Fibroblast of lung (primary cell): ENCODE results near the gene CTDNEP1. TPM values are rescaled to one million over a fixed set of nuclear protein-coding genes. Genes with fewer than 3 reads are reported as not detected.

ENCODE experiments used
- DNase-seq, 2 donors: peaks; one replicate each; pipeline versions ENCODE4 v3.0.0 to v3.0.0-alpha.2; 2010; ENCODE audit warnings: low read depth in 2 of 2
- H2AFZ ChIP-seq: 2 replicates; pipeline ENCODE4 v1.5.1; 2012; ENCODE audit warnings: low read length, control low read depth, inconsistent platforms
- H3K27ac ChIP-seq: 2 replicates; pipeline ENCODE4 v1.5.1; 2011; ENCODE audit warnings: low read length, control low read depth; ENCODE audit not compliant: insufficient read depth
- H3K27me3 ChIP-seq: 2 replicates; pipeline ENCODE4 v1.5.1; 2011; ENCODE audit warnings: mild to moderate bottlenecking, low read length; ENCODE audit not compliant: control insufficient read depth, insufficient read depth
- H3K36me3 ChIP-seq: 2 replicates; pipeline ENCODE4 v1.5.1; 2011; ENCODE audit warnings: low read length; ENCODE audit not compliant: control insufficient read depth, insufficient read depth
- H3K4me1 ChIP-seq: 2 replicates; pipeline ENCODE4 v1.5.1; 2011; ENCODE audit warnings: low read length; ENCODE audit not compliant: control insufficient read depth, insufficient read depth; ENCODE audit errors: extremely low read depth
- H3K4me2 ChIP-seq: 2 replicates; pipeline ENCODE4 v1.5.1; 2011; ENCODE audit warnings: low read length, control low read depth; ENCODE audit not compliant: insufficient read depth; ENCODE audit errors: extremely low read depth
- H3K4me3 ChIP-seq, 4 experiments: fragments of 200-600 bp in 1 of 4; sonication (generic) in 1 of 4; replicated peaks in 1 of 4; 2 replicates each; pipeline ENCODE4 v1.5.1; 2011 to 2016; ENCODE audit warnings: low read length in 4 of 4, low read depth in 3 of 4, mild to moderate bottlenecking in 3 of 4, control low read depth in 2 of 4, inconsistent platforms in 1 of 4, mixed read lengths in 1 of 4; ENCODE audit not compliant: insufficient read depth in 1 of 4; ENCODE audit errors: control extremely low read depth in 1 of 4
- H3K79me2 ChIP-seq: 2 replicates; pipeline ENCODE4 v1.5.1; 2012; ENCODE audit warnings: mild to moderate bottlenecking, low read length, inconsistent platforms; ENCODE audit not compliant: control insufficient read depth, insufficient read depth
- H3K9ac ChIP-seq: 2 replicates; pipeline ENCODE4 v1.5.1; 2011; ENCODE audit warnings: mild to moderate bottlenecking, low read length, control low read depth; ENCODE audit not compliant: insufficient read depth
- H3K9me3 ChIP-seq: 2 replicates; pipeline ENCODE4 v1.5.1; 2012; ENCODE audit warnings: low read depth, low read length; ENCODE audit not compliant: control insufficient read depth, insufficient read depth
- H4K20me1 ChIP-seq: 2 replicates; pipeline ENCODE4 v1.5.1; 2011; ENCODE audit warnings: low read length; ENCODE audit not compliant: control insufficient read depth, insufficient read depth; ENCODE audit errors: extremely low read depth
- EZH2 ChIP-seq: IDR thresholded peaks from 2 replicates; pipeline ENCODE4 v1.5.1; 2012; ENCODE audit warnings: low read length, control low read depth, mild to moderate bottlenecking; ENCODE audit errors: missing control alignments
- polyA plus RNA-seq, 2 donors: library from polyadenylated mRNA; depleted of rRNA in 1 of 2; stranded (reverse) in 1 of 2; unstranded in 1 of 2; fragments of >200 nt; gene quantifications; 2 replicates each; pipeline ENCODE4 v1.2.1, GENCODE V29; 2011 to 2012; ENCODE audit warnings: missing spikeins in 1 of 2
- total RNA-seq: library from RNA; depleted of rRNA; stranded (reverse); fragments of >200 nt; gene quantifications from 2 replicates; pipeline ENCODE4 v1.2.1, GENCODE V29; 2014
- TF ChIP-seq, protein P1 (sequence below), 2 donors: IDR thresholded peaks in 1 of 2; conservative IDR thresholded peaks in 1 of 2; 1 replicate in 1 of 2; 2 replicates in 1 of 2; pipeline ENCODE4 v1.5.1; 2011 to 2012; ENCODE audit warnings: low read length in 2 of 2, control low read depth in 1 of 2, inconsistent platforms in 1 of 2, low read depth in 1 of 2, mild to moderate bottlenecking in 1 of 2

CTDNEP1 gene
- total and polyA plus RNA-seq, 2 donors (not counting 1 experiment from before 2014, with no cell fraction given), result 40.5 to 134 TPM

DNA sequence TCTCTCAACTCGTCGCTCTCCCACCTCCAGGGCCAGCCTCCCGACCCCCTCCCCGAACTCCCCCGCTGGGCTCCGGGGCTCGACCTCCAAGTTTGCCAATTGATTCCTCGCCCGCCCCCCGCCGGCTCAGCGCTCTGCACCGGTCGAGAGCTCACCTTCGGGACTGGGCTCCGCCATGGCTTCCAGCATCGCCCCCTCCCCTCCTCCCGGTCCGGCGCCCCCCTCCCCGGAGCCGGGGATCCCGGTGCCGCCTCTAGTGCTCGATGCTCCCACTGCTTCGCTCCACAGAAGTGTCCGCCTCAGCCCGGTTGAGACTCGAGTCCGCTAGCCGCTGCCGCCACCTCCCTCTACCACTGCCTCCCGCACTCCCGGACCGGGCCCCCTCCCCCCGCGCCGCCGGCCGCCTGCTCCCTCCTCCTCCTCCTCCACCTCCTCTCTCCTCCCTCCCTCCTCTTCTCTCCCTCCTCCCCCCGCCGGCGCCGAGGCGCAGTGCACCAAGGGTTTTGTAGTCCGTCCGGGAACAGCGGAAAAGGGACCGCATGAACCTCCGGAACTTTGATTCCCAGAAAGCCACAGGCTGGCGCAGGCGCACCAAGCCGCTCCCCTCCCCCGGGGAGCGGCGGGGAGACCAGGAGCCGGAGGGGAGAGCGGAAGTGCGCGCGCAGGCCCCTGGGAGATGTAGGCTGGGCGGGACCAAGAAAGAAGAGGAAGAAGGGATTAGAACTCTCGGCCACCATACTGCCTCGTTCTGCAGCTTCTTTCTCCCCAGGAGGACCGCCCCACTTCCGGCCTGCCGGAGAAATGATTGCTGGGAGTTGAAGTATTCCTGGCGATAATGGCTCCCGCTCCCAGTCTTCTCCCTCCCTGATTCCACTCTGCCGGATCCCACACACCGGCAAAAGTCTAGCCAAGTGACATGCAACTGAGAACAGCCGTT, 12.2 kb downstream of the CTDNEP1 start, which contains the start of gene PHF23:
Gene PHF23, minus strand, starts transcription at position 367 of the 937 bp plus-strand sequence. Its CDS starts 178 bp downstream, at position 189.
- Histone ChIP-seq H3K9me3 (no peaks in the 10 kb centered on the region), H3K79me2 (peaks cover 61% of the 10 kb centered on the region), H3K4me2 (peak within 1 kb of the TSS; percentile 90), H3K9ac (peak within 1 kb of the TSS; percentile 78), H3K4me3 (peak within 1 kb of the TSS; percentile 92 to 98 (median 96)), H3K27ac (peak within 1 kb of the TSS; percentile 74), H2AFZ (no peak within 1 kb of the TSS), H3K27me3 (no peaks in the 10 kb centered on the region), H4K20me1 (no peaks in the 10 kb centered on the region), H3K36me3 (peaks cover 26% of the 10 kb centered on the region), H3K4me1 (peaks cover 25% of the 10 kb centered on the region)
- peak; percentile 99 for DNase-seq
- TF ChIP-seq EZH2, result no peak
- TF ChIP-seq, protein P1, sequence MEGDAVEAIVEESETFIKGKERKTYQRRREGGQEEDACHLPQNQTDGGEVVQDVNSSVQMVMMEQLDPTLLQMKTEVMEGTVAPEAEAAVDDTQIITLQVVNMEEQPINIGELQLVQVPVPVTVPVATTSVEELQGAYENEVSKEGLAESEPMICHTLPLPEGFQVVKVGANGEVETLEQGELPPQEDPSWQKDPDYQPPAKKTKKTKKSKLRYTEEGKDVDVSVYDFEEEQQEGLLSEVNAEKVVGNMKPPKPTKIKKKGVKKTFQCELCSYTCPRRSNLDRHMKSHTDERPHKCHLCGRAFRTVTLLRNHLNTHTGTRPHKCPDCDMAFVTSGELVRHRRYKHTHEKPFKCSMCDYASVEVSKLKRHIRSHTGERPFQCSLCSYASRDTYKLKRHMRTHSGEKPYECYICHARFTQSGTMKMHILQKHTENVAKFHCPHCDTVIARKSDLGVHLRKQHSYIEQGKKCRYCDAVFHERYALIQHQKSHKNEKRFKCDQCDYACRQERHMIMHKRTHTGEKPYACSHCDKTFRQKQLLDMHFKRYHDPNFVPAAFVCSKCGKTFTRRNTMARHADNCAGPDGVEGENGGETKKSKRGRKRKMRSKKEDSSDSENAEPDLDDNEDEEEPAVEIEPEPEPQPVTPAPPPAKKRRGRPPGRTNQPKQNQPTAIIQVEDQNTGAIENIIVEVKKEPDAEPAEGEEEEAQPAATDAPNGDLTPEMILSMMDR (conservative IDR thresholded peaks at IDR 0.05 in 1 of 2, IDR thresholded peaks at IDR 0.05 in 1 of 2; ENCODE audit: low read depth in 1 of 2, low read length in 2 of 2), result no peak

DNA sequence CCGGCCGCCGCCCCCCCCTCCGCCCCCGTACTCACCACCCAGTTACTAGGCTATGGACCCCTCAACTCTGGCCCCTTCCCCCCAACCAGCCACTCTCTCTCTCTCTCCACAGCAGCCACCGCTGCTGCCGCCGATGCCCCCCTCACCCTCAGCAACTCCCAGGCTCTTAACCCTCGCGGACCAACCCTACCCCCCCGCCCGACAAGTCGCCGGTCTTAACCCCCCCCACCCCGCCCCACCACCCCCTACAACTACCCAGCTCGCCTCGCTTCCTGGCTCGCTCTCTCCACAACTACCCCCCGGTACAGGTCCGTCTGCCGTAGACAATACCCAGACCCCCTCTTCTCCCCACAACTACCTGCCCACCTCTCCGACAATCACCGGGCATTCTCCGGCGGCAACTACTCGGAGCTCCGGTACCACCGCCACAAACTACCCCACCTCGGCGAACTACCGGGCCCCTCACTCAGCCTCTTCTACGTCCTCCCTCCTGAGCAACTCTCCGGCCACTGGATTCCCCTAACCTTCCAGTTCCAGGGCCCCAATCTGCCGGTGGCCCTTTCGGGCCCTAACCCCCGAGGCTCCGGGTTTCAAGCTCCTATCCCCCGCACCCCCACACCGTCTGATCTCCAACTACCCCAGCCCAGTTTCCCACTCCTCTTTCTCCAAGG, 13.0 kb downstream of the CTDNEP1 start:
- Histone ChIP-seq H3K27me3 (no peaks in the 10 kb centered on the region), H3K27ac (peak overlapping the region; percentile 74), H3K79me2 (peaks cover 67% of the 10 kb centered on the region), H3K9me3 (no peaks in the 10 kb centered on the region), H3K4me3 (peak overlapping the region; percentile 89 to 96 (median 91)), H3K36me3 (peaks cover 24% of the 10 kb centered on the region), H3K4me1 (peaks cover 25% of the 10 kb centered on the region), H3K4me2 (peak overlapping the region; percentile 10), H3K9ac (peak overlapping the region; percentile 78), H4K20me1 (no peaks in the 10 kb centered on the region), H2AFZ (no peak overlapping the region)
- TF ChIP-seq, protein P1 (conservative IDR thresholded peaks at IDR 0.05 in 1 of 2, IDR thresholded peaks at IDR 0.05 in 1 of 2; ENCODE audit: low read depth in 1 of 2, low read length in 2 of 2), result no peak
- no peak for TF ChIP-seq EZH2
- peak in 1 of 2 donors; percentile 49 for DNase-seq
